OCI-LY1 (cell line): ENCODE results near the gene ANKRD37.

Source experiments
- CTCF ChIP-seq: fragments of 200-600 bp; sonication (generic), shearing (Covaris generic); IDR thresholded peaks from 2 replicates; pipeline ENCODE4 v1.5.1; 2017; ENCODE audit warnings: mild to moderate bottlenecking, antibody characterized with exemption, low read length, moderate library complexity, mixed read lengths
- EZH2 ChIP-seq: fragments of 200-600 bp; sonication (generic), shearing (Covaris generic); IDR thresholded peaks from 2 replicates; pipeline ENCODE4 v1.8.0; 2017; ENCODE audit warnings: borderline replicate concordance, mixed run types, mild to moderate bottlenecking, antibody characterized with exemption, low read length, moderate library complexity, mixed read lengths

DNA sequence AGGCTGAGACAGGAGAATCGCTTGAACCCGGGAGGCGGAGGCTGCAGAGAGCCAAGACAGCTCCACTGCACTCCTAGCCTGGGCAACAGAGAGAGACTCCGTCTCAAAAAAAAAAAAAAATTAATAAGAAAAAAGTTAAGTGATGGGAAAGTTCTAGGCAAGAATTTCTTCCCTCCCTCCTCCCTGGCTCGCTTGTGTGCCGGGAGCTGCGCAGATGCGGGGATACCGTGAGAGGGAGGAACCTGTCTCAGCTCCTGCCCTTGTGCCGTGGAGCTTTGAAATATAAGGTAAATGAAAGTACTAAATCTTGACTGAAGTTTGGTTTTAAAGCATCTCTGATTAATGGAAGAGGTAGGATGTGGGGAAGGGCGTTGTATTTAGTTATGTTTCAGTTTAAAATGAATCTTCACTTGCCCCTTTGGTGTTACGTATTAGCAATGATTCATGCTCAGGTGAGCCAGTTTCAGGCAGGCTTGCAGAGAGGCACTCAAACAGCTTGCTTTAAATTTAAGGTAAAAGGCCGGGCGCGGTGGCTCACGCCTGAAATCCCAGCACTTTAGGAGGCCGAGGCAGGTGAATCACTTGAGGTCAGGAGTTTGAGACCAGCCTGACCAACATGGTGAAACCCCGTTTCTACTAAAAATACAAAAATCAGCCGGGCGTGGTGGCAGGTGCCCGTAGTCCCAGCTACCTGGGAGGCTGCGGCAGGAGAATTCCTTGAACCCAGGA lies 30.5 kb downstream of the ANKRD37 start:
- no peak for TF ChIP-seq CTCF
- TF ChIP-seq EZH2: no peak
